Kidney (tissue), 14 donors: Measurements from ENCODE around the gene ARFGEF3. TPM values are rescaled to one million over a fixed set of nuclear protein-coding genes. Genes with fewer than 3 reads are reported as not detected.

Experiments used
- DNase-seq, 5 donors: peaks; one replicate each; pipeline ENCODE4 v3.0.0-alpha.2; 2013 to 2020
- FAIRE-seq: peaks from 2 replicates; lab custom pipeline; 2012; peaks lifted over from hg19 to GRCh38; lab: Jason Lieb, UNC
- H3K27ac ChIP-seq, 2 donors: one replicate each; pipeline ENCODE4 v1.7.0; 2013; ENCODE audit warnings: low read depth in 2 of 2, low read length in 2 of 2, inconsistent platforms in 1 of 2
- H3K27me3 ChIP-seq: one replicate; pipeline ENCODE4 v1.7.1; 2013; ENCODE audit warnings: low read length, inconsistent platforms; ENCODE audit not compliant: control insufficient read depth, insufficient read depth
- H3K36me3 ChIP-seq, 3 donors: one replicate each; pipeline versions ENCODE4 v1.7.0 to v1.7.1; 2013; ENCODE audit warnings: low read length in 3 of 3, control low read depth in 1 of 3, inconsistent platforms in 1 of 3; ENCODE audit not compliant: insufficient read depth in 3 of 3, control insufficient read depth in 2 of 3
- H3K4me1 ChIP-seq, 3 donors: one replicate each; pipeline versions ENCODE4 v1.7.0 to v1.7.1; 2013; ENCODE audit warnings: low read length in 3 of 3, inconsistent platforms in 1 of 3, low read depth in 1 of 3; ENCODE audit not compliant: control insufficient read depth in 2 of 3, insufficient read depth in 2 of 3
- H3K4me3 ChIP-seq, 3 donors: one replicate each; pipeline versions ENCODE4 v1.7.0 to v1.8.1; 2013; ENCODE audit warnings: low read length in 3 of 3, control low read depth in 1 of 3, inconsistent platforms in 1 of 3
- H3K9ac ChIP-seq, 3 donors: one replicate each; pipeline versions ENCODE4 v1.7.0 to v1.7.1; 2013; ENCODE audit warnings: low read length in 3 of 3, control low read depth in 1 of 3, inconsistent platforms in 1 of 3
- H3K9me3 ChIP-seq, 3 donors: one replicate each; pipeline versions ENCODE4 v1.7.0 to v1.7.1; 2013; ENCODE audit warnings: low read length in 3 of 3, control low read depth in 1 of 3, inconsistent platforms in 1 of 3; ENCODE audit not compliant: control insufficient read depth in 2 of 3, insufficient read depth in 1 of 3
- intact Hi-C: fragments of 100-400 bp; cut with DNase I; formaldehyde crosslinking; loops from one replicate; pipeline ENCODE4 v1.11.1; 2022
- polyA plus RNA-seq: library from polyadenylated mRNA; stranded (reverse); fragments of 350-450 nt; fragmentation: Illumina TruSeq; extraction: RNeasy Lipid Tissue Mini Kit (QIAGEN cat#74804); gene quantifications from one replicate; pipeline ENCODE4 v1.2.3, GENCODE V29; 2014; ENCODE audit warnings: low read depth, low replicate concordance; ENCODE audit not compliant: insufficient read depth
- total RNA-seq: library from RNA; stranded (reverse); fragmentation: NEBNext Ultra II Directional; extraction: Animal tissue kit (Norgen Biotek cat#: 25700); gene quantifications from one replicate; pipeline ENCODE4 v1.2.1, GENCODE V29; 2021
- TF ChIP-seq, protein P1 (sequence below): IDR thresholded peaks from 3 replicates; pipeline ENCODE4 v1.5.1; 2012; ENCODE audit warnings: mild to moderate bottlenecking, moderate library complexity, borderline replicate concordance; ENCODE audit not compliant: insufficient read depth; ENCODE audit errors: extremely low read depth
- donor health status: control.
- donor health status: control.
- donor health status: control.
- donor health status: control.
- donor health status: control.
- donor health status: DM: yes; HTN: yes; CAD: no.
- donor health status: Normal renal cell carcinoma (clear cell type).

The ARFGEF3 gene
- total and polyA plus RNA-seq, 2 donors from 2014 or later: 1.2 to 7.8 TPM

DNA sequence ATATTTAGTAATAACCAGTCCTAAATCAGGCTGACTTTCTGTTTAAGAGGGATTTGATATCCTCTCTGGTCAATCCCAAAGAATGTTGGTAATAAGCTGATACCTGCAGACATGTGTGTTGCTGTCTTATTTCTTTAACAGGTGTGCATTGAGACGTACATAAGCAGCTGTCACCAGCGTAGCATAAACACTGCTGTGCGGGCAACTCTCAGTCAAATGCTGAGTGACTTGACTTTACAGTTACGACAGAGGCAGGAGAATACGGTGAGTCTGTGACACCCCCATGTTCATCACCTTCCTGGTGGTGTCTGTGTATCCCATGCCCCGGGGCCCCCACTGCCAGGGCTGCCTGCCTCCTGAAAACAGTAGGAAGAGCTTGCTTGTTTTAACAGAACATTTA is 76.6 kb downstream of the ARFGEF3 start:
- FAIRE-seq: no peak
- intact Hi-C loops: no loop called here
- H3K4me3 ChIP-seq: no peak overlapping the region
- H3K4me1 ChIP-seq: no peaks in the 10 kb centered on the region
- no peaks in the 10 kb centered on the region for H3K36me3 ChIP-seq
- H3K9me3 ChIP-seq: no peaks in the 10 kb centered on the region
- no peak overlapping the region for H3K9ac ChIP-seq
- no peak overlapping the region for H3K27ac ChIP-seq
- TF ChIP-seq, protein P1, sequence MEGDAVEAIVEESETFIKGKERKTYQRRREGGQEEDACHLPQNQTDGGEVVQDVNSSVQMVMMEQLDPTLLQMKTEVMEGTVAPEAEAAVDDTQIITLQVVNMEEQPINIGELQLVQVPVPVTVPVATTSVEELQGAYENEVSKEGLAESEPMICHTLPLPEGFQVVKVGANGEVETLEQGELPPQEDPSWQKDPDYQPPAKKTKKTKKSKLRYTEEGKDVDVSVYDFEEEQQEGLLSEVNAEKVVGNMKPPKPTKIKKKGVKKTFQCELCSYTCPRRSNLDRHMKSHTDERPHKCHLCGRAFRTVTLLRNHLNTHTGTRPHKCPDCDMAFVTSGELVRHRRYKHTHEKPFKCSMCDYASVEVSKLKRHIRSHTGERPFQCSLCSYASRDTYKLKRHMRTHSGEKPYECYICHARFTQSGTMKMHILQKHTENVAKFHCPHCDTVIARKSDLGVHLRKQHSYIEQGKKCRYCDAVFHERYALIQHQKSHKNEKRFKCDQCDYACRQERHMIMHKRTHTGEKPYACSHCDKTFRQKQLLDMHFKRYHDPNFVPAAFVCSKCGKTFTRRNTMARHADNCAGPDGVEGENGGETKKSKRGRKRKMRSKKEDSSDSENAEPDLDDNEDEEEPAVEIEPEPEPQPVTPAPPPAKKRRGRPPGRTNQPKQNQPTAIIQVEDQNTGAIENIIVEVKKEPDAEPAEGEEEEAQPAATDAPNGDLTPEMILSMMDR: no peak
- DNase-seq: no peak
- H3K27me3 ChIP-seq: no peaks in the 10 kb centered on the region

DNA sequence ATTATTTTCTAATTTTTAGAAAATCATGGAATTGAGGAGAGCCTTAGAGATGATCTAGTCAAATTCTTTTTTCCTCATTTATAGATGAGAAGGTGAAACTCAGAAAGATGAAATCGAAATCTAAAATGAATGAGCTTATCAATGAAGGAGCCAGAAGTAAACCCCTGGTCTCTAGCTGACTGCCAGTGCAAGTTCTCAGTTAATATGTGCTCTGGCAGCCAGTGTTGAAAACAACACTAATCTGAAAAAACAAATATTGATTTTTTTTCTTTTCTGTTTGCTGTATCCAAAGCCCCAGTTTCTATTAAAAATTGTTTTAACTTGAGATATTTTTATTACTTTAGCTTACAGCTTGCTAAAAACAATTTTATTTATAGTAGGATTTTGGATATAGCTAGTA is 78.0 kb downstream of the ARFGEF3 start:
- H3K36me3 ChIP-seq: no peaks in the 10 kb centered on the region
- intact Hi-C loops: no loop called here
- H3K9ac ChIP-seq: no peak overlapping the region
- no peak overlapping the region for H3K27ac ChIP-seq
- DNase-seq (no peak), FAIRE-seq (no peak)
- H3K4me1 ChIP-seq: no peaks in the 10 kb centered on the region
- no peaks in the 10 kb centered on the region for H3K27me3 ChIP-seq
- TF ChIP-seq, protein P1: no peak
- no peak overlapping the region for H3K4me3 ChIP-seq
- no peaks in the 10 kb centered on the region for H3K9me3 ChIP-seq

DNA sequence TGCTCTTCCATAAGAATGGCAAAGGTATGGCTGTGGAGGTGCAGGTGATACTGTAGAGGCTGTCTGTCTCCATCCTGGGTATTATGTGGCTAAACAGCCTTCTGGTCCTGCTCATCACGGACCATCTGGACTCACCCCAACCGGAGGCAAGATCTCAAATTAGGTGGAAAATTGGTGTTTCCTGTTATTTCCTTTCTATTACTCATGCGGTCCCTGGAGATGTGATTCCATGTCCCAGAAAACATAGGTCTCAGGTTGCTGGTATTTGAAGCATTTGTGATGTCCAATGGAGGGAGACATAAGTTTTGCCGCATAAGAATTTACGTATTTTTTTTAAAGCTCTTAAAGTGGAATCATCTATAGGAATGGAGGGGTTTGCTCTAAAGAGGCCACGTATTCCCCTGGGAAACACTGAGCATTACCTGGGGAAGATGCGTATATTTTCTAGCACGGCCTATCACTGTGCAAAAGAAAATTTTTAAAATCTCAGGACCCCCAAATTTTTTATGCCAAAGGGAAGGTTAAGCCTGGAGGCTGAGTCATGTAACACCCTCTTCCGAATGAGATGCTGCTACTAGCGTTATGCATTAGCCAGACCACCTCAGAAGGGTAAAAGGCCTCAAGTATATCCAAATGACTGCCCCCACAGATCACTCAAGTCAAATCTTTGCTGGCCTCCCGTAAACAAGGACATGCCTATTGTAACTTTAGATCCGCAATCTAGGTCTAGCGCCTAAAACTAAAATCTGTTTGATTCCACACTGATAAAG is 78.9 kb downstream of the ARFGEF3 start:
- Histone ChIP-seq H3K4me3 (no peak overlapping the region), H3K9ac (no peak overlapping the region), H3K27me3 (no peaks in the 10 kb centered on the region), H3K9me3 (no peaks in the 10 kb centered on the region), H3K27ac (no peak overlapping the region), H3K4me1 (no peaks in the 10 kb centered on the region), H3K36me3 (no peaks in the 10 kb centered on the region)
- no peak for FAIRE-seq
- TF ChIP-seq, protein P1: no peak
- intact Hi-C loops: no loop called here
- DNase-seq: no peak
